ENCODE measurements around the gene DNAJC4. TPM values are rescaled to one million over a fixed set of nuclear protein-coding genes. Genes with fewer than 3 reads are reported as not detected.

DNAJC4 gene
- total RNA-seq, 4 donors from 2014 or later = 52.6 to 214 (median 76.0) TPM

DNA sequence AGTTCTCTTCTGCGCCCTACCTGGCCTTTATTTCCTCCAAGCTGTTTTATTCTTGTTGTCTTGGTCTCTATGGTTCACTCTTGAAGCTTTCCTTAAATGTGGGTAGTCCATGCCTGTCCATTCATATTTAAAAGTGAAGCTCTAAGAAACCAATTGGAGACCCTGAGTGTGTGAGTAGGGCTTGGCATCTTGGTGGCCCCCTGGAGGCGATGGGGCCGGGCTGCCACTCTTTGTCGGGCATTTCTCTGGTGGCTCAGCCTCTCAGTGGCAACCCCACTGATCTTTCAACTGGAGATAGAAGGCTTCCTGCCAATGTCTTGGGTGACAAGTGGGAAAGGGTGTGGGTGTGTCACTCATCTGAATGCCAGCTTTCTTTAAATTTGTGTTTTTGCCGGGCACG lies 13.5 kb upstream of the DNAJC4 start:
- DNase-seq = no peak
- H3K9me3 ChIP-seq = no peaks in the 10 kb centered on the region
- H3K27ac ChIP-seq = no peak overlapping the region
- H3K4me3 ChIP-seq = no peak overlapping the region
- no peaks in the 10 kb centered on the region for H3K4me1 ChIP-seq
- 84 to 89% methylated on average over 1 to 6 of the region's 6 CpGs for WGBS, 2 donors (ENCODE audit: low coverage in 1 of 2)
- in situ Hi-C loops (cut with MboI; ENCODE audit: low pct_ligation_motif_present in 1 of 4, low pct_unique_long_range_greater_than_20kb in 1 of 4, low sequenced_read_pairs in 3 of 4) = no loop called here
- TF ChIP-seq EP300 (IDR thresholded peaks at IDR 0.05; ENCODE audit: low read depth) = no peak
- TF ChIP-seq POLR2AphosphoS5 (IDR thresholded peaks at IDR 0.05) = no peak
- no peak for TF ChIP-seq POLR2A (IDR thresholded peaks at IDR 0.05)
- TF ChIP-seq CTCF (IDR thresholded peaks at IDR 0.05) = no peak
- peaks cover 0 to 5% (median 0%) of the 10 kb centered on the region in 4 donors for H3K36me3 ChIP-seq
- H3K27me3 ChIP-seq = no peaks in the 10 kb centered on the region
- intact Hi-C loops (cut with DNase I; ENCODE audit: low total_unique reads) = no loop called here

GRCh38 chr11:64218628-64219353 lies 11.6 kb upstream of the DNAJC4 start:
- intact Hi-C loops (cut with DNase I; ENCODE audit: low total_unique reads) = no loop called here
- Histone ChIP-seq H3K4me1 (no peaks in the 10 kb centered on the region), H3K9me3 (no peaks in the 10 kb centered on the region), H3K27me3 (no peaks in the 10 kb centered on the region), H3K36me3 (peaks cover 0 to 5% (median 0%) of the 10 kb centered on the region in 4 donors), H3K27ac (no peak overlapping the region), H3K4me3 (no peak overlapping the region)
- TF ChIP-seq POLR2AphosphoS5 (IDR thresholded peaks at IDR 0.05) = no peak
- no peak for TF ChIP-seq CTCF (IDR thresholded peaks at IDR 0.05)
- TF ChIP-seq POLR2A (IDR thresholded peaks at IDR 0.05) = no peak
- TF ChIP-seq EP300 (IDR thresholded peaks at IDR 0.05; ENCODE audit: low read depth) = no peak
- 66 to 87% methylated on average over 2 to 4 of the region's 11 CpGs for WGBS, 2 donors (ENCODE audit: low coverage in 1 of 2)
- no peak for DNase-seq
- in situ Hi-C loops (cut with MboI; ENCODE audit: low pct_ligation_motif_present in 1 of 4, low pct_unique_long_range_greater_than_20kb in 1 of 4, low sequenced_read_pairs in 3 of 4) = no loop called here

DNA sequence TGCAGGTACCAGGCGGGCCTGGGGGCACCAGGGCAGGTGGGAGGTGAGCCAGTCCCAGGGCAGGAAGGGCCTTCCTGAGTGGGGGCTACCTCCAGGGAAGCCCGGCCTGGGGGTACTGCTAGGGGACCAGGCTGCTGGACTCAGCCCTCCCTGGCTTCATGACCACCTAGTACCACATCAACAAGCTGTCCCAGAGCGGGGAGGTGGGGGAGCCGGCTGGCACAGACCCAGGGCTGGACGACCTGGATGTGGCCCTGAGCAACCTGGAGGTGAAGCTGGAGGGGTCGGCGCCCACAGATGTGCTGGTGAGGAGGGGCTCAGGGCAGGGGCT lies 11.0 kb upstream of the DNAJC4 start:
- 93% methylated on average over 6 of the region's 7 CpGs; no CpG with 5 or more reads in 1 of the 2 donors for WGBS, 2 donors (ENCODE audit: low coverage in 1 of 2)

DNA sequence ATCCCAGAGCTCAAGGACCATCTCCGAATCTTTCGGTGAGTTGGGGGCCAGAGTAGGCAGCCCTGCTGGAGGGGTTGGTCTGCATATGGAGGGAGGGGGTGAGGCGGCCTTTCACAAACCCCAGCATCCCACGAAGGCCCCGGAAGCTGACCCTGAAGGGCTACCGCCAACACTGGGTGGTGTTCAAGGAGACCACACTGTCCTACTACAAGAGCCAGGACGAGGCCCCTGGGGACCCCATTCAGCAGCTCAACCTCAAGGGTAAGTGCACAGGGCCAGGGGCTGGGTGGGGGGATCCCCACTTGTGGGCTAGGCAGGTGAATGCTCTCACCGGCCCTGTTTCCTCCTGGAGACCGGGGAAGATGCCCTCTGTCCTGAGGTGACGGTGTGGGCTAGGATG lies 10.6 kb upstream of the DNAJC4 start:
- WGBS, 2 donors (ENCODE audit: low coverage in 1 of 2) = 88% methylated on average over 10 of the region's 10 CpGs; no CpG with 5 or more reads in 1 of the 2 donors
- no peak for DNase-seq
- TF ChIP-seq CTCF (IDR thresholded peaks at IDR 0.05) (no peak), POLR2A (IDR thresholded peaks at IDR 0.05) (no peak), POLR2AphosphoS5 (IDR thresholded peaks at IDR 0.05) (no peak), EP300 (IDR thresholded peaks at IDR 0.05; ENCODE audit: low read depth) (no peak)
- in situ Hi-C loops (cut with MboI; ENCODE audit: low pct_ligation_motif_present in 1 of 4, low pct_unique_long_range_greater_than_20kb in 1 of 4, low sequenced_read_pairs in 3 of 4) = no loop called here
- H3K27me3 ChIP-seq = no peaks in the 10 kb centered on the region
- no peak overlapping the region for H3K4me3 ChIP-seq
- peaks cover under 1 to 3% (median 1%) of the 10 kb centered on the region in 4 donors for H3K4me1 ChIP-seq
- peaks cover 0 to 5% (median 0%) of the 10 kb centered on the region in 4 donors for H3K36me3 ChIP-seq
- no peaks in the 10 kb centered on the region for H3K9me3 ChIP-seq
- no peak overlapping the region for H3K27ac ChIP-seq
- intact Hi-C loops (cut with DNase I; ENCODE audit: low total_unique reads) = no loop called here

More for the DNA sequence above, 11.0 kb upstream of the DNAJC4 start:
- Histone ChIP-seq H3K9me3 (no peaks in the 10 kb centered on the region), H3K27me3 (no peaks in the 10 kb centered on the region), H3K27ac (no peak overlapping the region), H3K36me3 (peaks cover 0 to 5% (median 0%) of the 10 kb centered on the region in 4 donors), H3K4me3 (no peak overlapping the region), H3K4me1 (no peaks in the 10 kb centered on the region)
- intact Hi-C loops (cut with DNase I; ENCODE audit: low total_unique reads) = no loop called here
- in situ Hi-C loops (cut with MboI; ENCODE audit: low pct_ligation_motif_present in 1 of 4, low pct_unique_long_range_greater_than_20kb in 1 of 4, low sequenced_read_pairs in 3 of 4) = no loop called here
- DNase-seq = no peak
- TF ChIP-seq CTCF (IDR thresholded peaks at IDR 0.05) (no peak), POLR2A (IDR thresholded peaks at IDR 0.05) (no peak), EP300 (IDR thresholded peaks at IDR 0.05; ENCODE audit: low read depth) (no peak)

All from transverse colon (tissue), 4 donors.